Measurements from ENCODE around the gene EDRF1.

GRCh38 chr10:125766511-125766910 lies 47.0 kb downstream of the EDRF1 start:
- TF ChIP-seq CTCF (conservative IDR thresholded peaks at IDR 0.05): no peak
- no peak for TF ChIP-seq ZFX (IDR thresholded peaks at IDR 0.05)
